ENCODE measurements around the gene PRDM16. TPM values are rescaled to one million over a fixed set of nuclear protein-coding genes. Genes with fewer than 3 reads are reported as not detected.

PRDM16 gene
- total and polyA plus RNA-seq, 2 of the 13 experiments (the other 11 are each of a cell fraction or from before 2014, with no cell fraction given) = 0.15 to 0.81 TPM

- TF ChIP-seq, protein P1, sequence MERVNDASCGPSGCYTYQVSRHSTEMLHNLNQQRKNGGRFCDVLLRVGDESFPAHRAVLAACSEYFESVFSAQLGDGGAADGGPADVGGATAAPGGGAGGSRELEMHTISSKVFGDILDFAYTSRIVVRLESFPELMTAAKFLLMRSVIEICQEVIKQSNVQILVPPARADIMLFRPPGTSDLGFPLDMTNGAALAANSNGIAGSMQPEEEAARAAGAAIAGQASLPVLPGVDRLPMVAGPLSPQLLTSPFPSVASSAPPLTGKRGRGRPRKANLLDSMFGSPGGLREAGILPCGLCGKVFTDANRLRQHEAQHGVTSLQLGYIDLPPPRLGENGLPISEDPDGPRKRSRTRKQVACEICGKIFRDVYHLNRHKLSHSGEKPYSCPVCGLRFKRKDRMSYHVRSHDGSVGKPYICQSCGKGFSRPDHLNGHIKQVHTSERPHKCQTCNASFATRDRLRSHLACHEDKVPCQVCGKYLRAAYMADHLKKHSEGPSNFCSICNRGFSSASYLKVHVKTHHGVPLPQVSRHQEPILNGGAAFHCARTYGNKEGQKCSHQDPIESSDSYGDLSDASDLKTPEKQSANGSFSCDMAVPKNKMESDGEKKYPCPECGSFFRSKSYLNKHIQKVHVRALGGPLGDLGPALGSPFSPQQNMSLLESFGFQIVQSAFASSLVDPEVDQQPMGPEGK (CRISPR knock-in tag; IDR thresholded peaks at IDR 0.05) = peak; percentile 82
- peak; percentile 88 for TF ChIP-seq RXRB (CRISPR knock-in tag; IDR thresholded peaks at IDR 0.05; ENCODE audit: borderline replicate concordance)
- TF ChIP-seq ZNF274 (CRISPR knock-in tag; IDR thresholded peaks at IDR 0.05) = no peak
- TF ChIP-seq ZNF18 (CRISPR knock-in tag; IDR thresholded peaks at IDR 0.05; ENCODE audit: insufficient replicate concordance) = peak; percentile 88
- no peak for TF ChIP-seq ZFP82 (CRISPR knock-in tag; IDR thresholded peaks at IDR 0.05; ENCODE audit: borderline replicate concordance)
- TF ChIP-seq ZSCAN21 (CRISPR knock-in tag; IDR thresholded peaks at IDR 0.05; ENCODE audit: borderline replicate concordance) = no peak
- peak; percentile 76 for TF ChIP-seq KAT8 (CRISPR knock-in tag; IDR thresholded peaks at IDR 0.05)
- no peak for TF ChIP-seq ZKSCAN8 (CRISPR knock-in tag; IDR thresholded peaks at IDR 0.05; ENCODE audit: borderline replicate concordance)
- peak; percentile 100 for TF ChIP-seq ARNTL (CRISPR knock-in tag; IDR thresholded peaks at IDR 0.05)
- no peak for TF ChIP-seq NCOA5 (CRISPR knock-in tag; IDR thresholded peaks at IDR 0.05)
- peak; percentile 91 for TF ChIP-seq ZNF747 (CRISPR knock-in tag; IDR thresholded peaks at IDR 0.05; ENCODE audit: borderline replicate concordance)
- TF ChIP-seq KIAA2018 (CRISPR knock-in tag; IDR thresholded peaks at IDR 0.05; ENCODE audit: borderline replicate concordance) = peak; percentile 72; the same call in 1 of the 2 replicates
- TF ChIP-seq MBD4 (IDR thresholded peaks at IDR 0.05; ENCODE audit: borderline replicate concordance, low read length) = no peak
- TF ChIP-seq HOMEZ (CRISPR knock-in tag; IDR thresholded peaks at IDR 0.05; ENCODE audit: low read depth) = peak; percentile 65
- TF ChIP-seq ZNF3 (CRISPR knock-in tag; IDR thresholded peaks at IDR 0.05) = no peak
- no peak for TF ChIP-seq ARNT (IDR thresholded peaks at IDR 0.05)
- TF ChIP-seq RARA (CRISPR knock-in tag; IDR thresholded peaks at IDR 0.05) = peak; percentile 78; the same call in 1 of the 2 replicates
Measured at GRCh38 chr1:3423245-3423829, 354.3 kb downstream of the PRDM16 start (continued).
